NOMO-1 treated with DMSO at 0.1 percent for 48 hours (cell line): ENCODE data around the gene CTBP2.

Source experiments
- DNase-seq: peaks from one replicate; lab custom pipeline; 2025; ENCODE audit not compliant: unreplicated experiment; lab: John Stamatoyannopoulos, UW

Gene CTBP2

DNA sequence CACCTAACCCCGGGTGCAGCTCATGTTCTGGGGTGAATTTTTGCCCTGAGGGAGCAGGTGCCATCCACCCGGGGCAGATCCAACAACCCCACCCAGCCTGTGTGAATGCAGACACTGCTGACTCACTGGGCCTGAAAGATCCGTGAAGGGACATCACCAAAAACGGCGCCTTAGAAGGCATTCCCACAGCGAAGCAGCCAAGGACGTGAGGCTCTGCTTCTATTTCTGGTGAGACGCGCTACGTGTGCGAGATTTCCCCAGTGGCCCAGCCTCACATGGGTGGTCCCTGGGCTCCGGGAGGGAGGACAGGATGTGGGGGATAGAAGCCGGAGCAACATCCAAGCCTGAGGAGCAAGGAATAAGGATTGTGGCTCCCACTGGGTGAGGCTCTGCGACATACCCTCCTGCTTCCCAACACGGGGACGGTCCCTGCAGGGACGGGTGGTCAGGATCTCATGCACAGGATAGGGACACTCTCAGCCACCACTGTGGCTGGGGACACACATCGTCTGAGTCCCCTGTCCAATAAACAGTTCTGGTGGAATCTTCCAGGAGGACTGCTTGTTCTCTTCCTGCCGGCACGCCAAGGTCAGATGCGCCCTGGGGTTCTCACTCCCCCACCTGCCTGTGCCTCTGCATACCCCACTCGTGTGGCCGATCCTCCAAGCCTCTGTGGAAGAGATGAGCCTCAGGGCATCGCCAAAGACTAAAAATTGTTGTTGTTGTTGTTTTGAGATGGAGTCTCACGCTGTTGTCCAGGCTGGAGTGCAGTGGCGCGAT, 148.2 kb downstream of the CTBP2 start:
- DNase-seq = no peak

DNA sequence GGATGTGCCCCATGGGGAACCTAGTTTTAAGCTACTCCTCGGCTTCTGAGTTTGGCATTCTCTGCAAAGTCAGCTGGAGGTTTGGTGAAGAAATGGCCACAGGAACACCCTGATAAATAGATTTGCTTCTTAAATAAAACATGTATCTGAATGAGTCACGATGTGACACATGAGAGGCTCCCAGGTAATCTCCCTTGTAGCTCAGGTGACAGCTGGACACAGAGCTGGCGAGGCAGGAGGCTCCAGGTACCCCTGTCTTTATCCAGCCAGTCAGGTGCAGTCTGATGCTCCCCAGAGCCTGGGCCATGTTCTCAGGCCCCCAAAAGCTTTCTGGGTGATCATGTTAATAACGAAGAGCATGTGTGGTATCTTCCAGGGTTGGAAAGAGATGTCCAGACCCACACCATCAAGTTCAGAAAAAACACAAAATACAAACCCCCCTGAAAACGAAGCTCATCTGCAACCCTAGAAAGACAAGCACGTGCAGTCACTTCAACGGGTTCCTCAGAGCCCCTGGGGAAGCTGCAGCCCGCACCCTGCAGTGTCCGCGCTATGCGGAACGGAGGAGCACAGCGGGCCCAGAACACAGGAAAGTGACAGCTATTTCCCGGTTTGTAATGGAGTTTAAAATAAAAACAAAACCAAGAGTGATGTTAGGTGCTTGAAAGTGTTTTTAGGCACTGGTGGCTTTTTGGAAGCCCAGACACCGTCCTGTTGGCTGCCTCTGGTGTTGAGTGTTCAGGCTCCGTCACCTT, 149.0 kb downstream of the CTBP2 start:
- DNase-seq = no peak

DNA sequence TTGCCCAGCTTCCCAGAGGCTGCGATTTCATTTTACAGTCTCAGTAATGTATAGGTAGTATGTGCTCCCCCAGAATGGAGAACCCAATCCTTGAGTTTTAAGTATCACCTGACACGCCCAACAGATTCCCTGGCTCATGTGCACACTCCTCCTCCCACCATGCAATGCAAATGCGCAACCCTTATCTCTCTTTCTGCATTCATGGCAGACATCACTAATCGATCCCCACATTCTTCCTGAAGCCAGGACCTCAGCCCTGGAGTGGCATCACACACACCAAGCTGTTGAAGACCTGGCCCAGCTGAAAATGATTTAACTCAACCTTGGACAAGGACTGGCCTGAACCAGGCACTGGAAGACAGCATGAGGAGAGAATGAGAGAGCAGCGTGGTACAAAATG, 150.0 kb downstream of the CTBP2 start:
- DNase-seq = no peak

DNA sequence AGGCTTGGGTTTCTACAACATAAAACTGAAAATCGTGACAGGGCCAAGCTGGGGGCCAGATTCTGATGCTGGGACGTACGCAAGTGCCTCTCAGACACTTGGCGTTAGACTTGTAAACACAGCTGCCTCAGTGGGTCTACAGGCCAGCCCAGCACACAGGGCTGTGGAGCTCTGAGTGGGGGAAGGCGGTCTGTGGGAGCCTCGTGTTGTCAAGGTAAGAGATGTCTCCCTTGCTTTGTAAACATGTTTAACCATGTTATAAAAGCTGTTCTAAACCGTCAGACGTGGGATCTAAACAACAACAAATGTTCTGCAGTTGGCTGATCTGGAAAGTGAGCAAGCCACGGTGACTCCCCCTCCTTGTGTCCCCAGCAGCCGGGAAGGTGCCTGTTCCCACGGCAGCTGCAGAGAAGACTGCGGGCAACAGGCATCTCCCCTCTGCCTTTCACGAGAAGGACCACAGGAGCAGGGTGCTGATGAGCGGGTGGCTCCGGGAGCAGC, 150.7 kb downstream of the CTBP2 start:
- DNase-seq = no peak

DNA sequence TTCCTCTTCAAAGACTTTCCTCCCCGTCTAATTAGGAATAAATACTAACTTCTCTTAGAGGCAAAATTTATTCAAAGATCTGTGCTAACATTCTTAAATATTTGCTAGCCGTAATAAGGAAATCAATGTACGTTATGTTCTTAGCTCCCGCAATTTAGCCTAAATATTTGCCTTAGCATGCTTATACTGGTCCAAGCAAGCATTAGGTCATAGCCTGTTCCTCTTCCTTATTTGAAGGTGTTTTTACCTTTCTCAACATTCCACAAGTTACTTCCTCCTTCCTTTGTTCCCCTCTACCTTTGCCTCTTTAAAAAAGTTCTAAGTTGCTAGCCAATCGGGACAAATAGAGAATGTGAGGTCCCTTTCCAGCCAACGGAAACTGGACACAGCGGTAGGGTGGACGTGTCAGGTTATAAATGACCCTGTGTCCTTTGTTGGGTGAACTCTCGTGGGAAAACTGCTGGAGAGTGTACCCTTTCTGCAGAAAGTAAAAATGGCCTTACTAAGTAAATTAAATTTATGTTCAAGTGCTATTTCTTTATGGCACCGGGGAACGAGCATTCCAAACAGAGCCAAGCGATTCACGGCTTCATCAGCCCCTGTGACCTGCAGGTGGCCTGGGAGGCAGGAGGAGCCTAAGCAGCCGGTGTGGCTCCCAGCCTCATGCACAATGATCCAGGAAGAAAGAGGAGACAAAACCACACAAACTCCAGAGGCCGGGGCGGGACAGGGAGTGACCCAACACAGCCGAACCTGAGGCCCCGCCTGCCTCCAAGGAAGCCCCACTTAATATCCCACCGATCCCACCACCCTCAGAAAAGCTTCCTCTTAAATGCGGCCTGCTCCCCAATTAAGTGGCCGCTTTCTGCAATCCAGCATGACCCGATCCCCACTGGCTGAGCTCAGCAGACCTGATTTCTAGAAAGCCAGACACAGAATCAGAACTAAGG, 151.4 kb downstream of the CTBP2 start:
- DNase-seq = no peak

DNA sequence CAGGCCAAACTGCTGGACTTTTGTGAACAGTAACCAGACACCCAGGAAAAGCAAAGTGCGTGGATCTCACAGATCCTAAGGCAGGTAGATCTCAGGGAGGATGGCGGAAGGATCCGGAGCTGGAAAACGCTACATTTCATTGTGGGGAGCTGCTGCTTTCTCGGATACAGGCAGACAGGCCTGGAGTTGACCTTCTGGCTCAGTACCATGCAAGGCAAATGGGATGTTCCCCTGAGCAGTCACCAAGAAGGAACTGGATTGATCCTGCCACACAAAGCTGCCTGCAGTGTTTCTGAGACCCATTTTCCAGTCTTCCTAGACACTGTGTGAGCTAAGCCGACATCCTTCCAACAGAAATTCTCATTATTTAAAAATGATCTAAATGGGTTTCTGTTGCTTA, 152.9 kb downstream of the CTBP2 start:
- no peak for DNase-seq

DNA sequence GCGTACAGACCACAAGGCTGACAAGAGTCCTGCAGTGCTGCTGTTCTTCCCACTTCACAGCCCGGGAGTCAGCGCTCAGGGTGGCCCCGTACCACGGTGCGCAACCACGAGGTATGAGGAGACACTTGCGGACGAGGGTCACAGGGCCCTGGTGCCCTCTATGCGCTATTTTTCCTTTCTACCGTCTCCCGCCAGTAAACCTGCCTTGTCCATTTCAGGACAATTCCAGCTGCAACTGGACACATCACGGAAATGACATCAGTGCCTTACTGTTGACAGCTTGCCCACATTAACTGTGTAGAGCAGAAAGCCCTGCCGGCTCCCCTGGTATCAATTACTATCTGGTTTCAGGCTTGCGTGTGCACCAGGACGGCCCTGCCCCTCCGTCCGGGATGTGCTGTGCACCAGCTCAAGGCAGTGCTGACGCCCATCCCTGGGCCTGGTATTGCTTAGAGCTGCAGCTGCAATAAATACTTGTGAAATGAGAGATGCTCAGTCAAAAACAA, 153.4 kb downstream of the CTBP2 start:
- DNase-seq = no peak

DNA sequence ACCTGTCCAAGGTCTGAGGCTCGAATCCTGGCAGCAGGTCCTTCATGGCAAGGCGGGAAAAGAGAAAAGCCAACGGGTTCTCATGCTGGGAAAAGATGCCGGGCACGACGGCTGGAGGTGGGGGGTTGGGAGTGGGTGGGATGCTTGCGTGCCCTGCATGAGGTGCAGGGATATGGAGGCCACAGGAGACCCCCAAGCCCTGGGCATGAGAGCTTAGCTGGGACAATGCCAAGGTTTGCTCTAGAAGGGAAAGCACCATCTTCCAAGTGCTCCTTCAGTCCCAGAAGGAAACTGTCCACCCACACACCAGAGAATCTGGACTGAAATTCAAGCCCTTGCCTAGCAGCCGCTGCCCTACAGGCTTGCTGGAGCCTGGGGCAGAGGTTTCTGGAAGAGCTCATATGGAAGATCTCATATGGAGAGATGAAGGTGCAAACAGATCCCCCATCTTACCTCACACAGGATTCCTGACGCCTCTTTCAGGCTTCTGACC, 154.1 kb downstream of the CTBP2 start:
- DNase-seq = no peak

DNA sequence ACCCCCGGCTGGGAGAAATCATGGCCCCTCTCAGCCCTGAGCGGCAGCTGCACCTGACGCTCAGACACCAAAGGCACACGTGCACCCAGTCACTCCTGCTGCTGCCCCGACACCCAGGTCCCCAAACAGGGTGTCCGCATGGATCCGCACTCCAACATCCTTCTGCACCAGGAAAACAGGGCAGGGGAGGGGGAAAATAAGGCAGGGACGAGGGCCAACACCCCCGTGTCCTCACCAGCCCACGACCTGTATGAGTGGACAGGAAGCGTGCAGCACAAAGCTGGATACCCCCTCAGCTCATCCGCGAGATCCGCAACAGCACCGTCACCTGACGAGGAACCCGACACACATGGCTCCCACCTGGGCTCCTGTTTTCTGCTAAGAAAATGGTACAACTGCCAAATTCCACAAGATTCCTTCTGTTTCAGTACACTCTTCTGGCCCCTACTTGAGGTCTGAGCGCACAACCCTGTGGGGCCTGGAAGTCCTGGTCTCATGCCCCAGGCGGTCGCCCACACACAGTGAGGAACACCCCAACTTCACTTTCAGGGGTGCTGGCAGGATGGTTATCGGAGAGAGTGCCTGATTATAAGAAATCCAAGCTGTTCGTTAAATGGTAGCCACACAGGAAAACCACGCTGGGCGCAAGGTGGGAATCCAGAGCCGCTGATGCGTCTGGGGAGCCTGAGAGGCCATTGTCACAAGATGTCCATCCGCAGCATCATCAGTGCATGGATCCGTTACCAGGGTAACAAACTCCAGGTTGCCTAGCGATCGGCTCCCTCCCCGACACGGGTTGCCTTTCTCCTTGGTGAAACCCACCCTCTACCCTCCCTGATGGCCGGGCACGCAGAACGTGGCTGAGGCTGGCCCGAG, 154.8 kb downstream of the CTBP2 start:
- no peak for DNase-seq

DNA sequence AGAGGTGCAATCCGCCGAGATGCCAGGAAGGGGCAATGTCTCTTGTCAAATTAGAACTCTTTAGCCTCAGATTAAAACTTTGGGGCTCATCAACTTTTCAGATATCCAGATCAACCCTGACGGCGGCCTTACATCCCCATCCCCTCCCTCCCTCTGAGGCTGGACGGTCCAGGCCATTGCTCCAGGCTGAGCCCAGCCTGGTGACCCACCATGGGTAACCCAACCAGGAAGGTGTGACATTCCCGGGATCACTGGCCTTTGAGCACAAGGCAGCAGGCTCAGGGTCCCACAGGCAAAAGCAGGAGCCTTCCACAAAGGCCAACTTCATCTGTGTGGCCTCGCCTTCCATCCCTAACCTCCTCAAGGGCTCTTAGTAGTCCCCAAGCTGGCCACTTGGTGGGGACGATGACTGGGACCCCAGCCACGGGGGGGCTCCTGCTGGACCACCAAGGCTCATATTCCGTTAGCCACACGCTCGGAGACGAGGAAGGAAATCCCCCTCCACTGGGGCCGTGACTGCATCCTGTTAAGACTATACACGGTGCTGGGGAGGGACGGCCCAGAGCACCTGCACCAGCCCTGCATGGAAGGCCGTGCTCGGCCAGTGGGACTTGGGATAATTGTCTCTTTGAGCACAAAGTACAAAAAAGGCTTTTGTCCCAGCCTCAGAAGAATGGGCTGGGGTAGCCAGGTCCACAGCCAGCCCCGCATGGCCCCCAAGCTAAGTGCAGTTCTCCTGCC, 155.6 kb downstream of the CTBP2 start:
- no peak for DNase-seq

DNA sequence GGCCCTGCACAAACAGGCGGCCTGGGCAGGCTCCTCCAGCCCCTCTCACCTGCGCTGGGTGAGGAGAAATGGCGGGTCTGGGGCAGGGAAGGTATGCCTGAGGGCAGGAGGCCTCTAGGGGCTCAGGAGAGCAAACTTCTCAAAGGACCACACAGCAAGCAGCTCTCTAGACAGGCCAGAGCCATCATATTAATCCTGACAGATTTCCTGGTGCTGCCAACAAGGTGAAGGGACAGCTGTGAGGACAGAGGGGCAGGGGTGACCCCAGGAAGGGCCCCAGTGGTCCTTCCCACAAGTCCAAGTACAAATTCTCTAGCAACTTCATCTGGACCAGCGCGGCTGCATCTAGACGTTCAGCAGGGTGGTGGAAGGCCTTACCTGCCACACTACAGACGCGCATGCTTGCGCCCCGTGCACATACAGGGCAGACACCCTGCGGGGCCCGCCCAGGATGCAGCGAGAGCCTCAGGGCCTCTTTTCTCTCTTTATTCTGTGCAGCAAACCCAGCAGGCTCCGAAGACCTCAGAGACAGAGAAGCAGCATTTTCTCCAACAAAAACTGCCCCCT, 156.4 kb downstream of the CTBP2 start:
- DNase-seq = no peak

DNA sequence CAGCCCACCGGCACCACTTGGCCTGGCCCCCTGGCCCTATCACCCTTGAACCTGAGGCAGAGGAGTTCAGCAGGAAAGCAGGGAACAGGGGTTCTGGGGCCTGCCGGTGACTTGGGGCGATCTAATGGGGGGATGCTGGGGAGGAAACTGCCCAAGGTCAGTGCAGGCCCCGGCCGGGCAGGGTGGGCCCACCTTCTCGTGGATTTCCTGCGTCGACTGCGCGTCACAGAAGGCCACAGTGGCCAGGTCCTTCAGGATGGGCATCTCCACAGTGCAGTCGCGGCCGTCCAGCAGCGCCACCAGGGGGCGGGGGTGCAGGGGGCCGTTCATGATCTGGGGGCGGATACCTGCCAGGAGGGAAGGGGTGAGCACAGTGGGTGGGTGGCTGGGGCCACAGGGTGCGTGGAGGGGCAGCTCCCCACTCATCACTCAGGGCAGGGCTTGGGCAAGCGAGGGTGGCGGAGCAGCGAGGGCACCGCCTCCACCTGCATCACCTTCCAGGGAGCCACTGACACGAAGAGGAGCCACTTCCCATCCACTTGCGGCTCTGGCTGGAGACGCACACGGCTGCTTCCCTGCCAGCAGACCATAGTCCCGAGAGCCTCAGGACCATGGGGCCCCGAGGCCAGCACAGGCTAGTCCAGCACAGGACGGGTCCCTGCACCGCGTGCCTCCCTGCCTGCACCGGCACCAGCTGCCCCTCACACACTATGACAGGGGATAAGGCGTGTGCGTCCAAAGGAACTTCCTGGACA, 157.0 kb downstream of the CTBP2 start:
- DNase-seq = no peak

DNA sequence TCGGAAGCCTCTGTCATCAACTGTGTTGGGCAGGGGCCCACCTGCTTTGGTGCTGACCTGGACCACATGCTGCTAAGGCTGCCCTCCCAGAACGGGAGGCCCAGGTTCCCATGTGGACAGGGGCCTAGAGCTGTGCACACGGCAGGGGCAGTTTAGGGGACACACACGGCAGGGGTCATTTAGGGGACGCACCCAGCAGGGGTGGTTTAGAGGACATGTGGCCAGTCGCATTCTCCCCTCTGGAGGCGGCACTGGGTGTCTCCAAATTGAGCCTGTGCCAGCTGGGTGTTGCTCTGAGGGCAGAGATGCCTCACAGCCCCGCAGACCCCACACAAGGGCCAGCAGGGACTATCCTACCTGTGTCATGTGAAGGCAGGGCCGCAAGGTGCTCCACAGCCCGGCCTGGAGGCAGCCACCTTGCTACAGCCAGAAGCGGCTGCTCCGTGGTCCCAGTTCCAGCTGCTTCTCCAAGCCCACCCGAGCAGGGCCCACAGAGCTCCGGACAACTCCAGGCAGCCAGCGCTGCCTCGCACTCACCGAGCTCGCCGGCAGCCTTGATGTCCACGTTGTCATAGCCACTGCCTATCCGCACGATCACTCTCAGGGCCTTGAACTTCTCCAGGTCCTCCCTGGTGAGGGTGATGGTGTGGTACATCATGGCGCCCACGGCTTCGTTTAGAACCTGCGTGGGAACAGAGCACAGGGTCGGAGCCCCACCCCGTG, 157.8 kb downstream of the CTBP2 start:
- DNase-seq = no peak

DNA sequence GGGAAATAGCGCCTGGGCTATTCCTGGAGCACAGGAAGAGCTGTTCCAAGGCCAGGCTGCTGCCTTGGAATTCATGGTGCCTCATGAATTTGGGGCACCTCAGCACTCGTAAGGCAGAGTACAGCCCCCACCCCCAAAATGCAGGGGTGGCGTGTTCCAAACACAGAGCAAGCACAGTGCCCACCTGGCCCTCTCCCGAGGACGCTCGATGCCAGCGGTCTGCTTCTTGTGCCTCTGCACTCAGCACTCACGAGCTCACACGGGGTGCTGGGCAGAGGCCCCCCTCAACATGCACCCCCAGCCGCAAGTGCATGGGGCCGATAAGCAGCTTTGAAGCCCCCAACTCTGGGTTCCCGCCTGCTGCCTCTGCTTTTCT, 158.3 kb downstream of the CTBP2 start:
- no peak for DNase-seq

DNA sequence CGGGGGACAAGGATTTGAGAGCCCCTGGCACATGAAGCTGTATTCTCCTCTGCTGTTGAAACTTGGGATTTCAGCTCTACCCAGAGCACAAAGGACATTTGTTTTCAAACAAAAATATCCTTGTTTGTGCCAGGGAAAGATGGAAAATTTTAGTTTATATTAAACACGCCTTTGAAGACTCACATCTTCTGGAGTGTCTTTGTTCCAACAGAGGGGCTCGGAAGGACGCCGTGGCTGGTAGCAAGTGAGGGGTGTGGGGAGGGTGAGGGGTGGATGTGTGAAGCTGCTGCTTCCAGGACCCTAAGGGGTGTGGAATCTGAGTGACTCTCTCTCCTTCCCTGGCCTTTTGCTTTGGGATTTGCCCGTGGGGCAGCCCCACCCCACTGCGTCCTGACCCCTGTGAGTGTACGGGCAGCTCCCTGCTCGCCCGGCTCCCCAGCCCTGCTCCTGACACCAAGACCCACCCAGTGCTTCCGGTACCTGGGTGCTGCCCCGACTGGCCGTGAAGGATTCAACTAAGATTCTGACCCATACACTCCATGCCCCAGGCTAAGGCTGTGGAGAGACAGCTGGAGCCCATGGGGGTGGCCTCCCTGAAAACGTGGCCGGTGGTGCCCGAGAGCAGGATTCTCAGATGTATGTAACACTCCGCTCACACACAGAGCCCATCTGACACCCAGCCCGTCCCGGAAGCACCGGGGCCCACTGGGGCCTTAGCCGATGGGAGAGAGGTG, 158.9 kb downstream of the CTBP2 start:
- no peak for DNase-seq

DNA sequence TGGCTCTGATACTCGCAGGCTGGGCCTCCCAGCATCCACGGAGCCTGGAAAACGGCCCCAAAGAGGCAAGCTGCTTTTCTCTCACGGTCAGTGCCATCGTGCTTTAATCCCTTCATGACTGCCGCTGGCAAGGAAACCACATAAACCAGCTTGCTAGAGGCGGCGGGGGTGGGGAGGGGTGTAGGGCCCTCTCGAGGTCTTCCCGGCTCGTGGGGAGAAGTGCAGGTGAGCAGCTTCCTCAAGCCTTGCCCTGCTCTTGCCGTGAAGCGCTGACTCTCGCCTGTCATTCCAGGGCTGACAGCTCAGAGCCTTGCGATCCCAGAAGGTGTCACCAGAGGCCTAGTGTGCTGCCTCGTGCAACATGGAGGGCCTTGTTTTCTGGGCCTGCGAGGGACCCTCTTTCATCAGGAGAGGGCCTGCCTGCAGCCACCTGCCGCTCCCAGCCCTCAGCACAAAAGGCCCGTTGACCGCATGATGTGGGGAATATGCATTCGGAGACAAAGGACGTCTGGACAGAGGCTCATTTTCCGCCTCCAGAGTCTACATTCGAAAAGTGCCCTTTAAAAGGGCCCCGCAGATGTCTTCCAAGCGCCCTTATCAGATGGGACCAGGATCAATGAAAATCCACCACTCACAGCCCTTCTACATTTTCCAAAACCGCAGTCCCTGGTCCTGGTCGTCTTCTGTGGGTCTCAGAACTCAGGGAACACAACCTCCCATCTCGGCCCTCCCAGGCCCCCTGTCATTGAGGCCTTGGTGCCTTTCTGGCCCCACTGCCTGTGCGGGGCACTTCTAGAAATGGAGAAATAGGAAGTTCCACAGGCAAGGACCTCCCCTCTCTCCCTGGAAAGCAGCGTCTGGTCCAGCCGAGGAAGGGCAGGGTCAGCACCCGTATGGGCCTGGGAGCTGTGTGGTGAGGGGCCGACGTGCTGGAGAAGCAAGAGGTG, 159.7 kb downstream of the CTBP2 start:
- no peak for DNase-seq
